GM19467 (cell line): ENCODE data around the gene SMIM35.

Experiments
- ATAC-seq: cut with Tn5 transposase; IDR thresholded peaks from one replicate; pipeline ENCODE4 v1.9.1; 2021; ENCODE audit warnings: mild to moderate bottlenecking, moderate library complexity; ENCODE audit not compliant: unreplicated experiment

SMIM35 gene

DNA sequence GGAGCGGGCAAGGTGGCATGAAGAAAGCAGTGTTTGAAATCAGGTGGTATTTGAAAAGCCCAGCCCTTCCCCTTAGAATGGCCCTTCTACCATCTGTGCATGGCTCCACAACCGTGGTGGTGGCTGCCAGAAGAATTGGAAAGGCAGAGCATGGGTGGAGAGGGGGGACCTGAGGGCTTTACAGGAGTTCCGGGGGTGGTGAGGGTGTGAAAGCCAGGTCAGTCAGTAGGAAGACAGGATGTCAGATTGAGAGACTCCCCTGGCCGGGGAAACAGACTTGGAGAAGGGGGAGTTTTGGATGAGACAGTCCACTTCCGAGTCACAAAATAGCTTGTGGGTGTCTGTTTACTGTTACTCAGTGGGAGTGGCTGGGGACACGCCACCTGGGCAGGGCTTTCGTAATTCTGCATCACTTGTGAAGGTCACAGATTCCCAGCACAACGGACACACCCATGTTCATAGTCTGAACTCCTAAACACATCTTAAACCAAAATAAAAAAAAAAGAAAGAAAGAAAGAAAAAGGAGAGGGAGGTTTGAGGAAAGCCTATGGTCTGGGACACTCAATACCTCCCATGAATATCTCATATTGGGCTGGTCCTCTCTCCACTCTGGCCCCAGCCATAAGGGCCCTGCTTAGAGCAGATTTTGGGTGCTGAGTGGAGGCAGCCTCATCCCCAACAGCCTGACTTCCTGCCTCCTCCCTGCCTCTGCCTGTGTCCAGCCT lies 24.4 kb upstream of the SMIM35 start:
- no peak for ATAC-seq

DNA sequence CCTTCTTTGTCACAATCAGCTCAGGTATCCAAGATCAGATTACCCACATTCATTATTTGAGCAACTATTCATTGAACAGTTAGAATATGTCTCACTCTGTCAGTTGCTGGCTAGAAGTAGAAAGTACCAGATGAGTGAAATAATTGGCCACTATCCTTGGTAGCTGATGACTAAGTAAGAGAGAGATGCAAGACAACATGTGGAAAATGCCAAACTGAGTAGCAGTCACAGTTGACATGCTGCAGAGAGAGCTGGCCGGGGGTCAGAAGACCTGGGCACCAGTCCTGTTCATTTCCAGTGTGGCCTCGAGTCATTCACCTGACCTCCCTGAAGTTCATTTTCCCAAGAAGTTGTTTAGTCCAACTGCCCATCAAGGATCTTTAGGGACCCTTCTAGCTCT lies 22.5 kb upstream of the SMIM35 start:
- ATAC-seq: no peak

DNA sequence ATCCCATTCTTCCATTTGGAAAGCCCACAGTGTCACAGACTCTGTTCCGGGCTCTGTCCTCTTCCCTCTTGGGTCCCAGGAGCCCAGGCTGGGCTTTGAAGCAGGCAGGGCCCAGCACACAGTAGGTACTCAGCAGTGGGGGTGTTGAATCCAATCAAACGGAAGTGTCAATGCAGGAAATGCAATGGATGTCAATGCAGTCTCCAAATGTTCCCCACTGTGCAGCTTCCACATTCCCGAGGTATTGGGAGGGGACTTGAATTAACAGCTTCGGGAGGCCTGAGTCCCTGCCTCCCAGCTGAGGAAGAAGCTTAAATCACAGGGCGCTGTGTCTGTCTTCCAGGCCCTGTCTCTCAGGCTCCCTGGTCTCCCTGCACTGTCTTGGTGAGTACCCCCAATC lies 21.8 kb upstream of the SMIM35 start:
- no peak for ATAC-seq

DNA sequence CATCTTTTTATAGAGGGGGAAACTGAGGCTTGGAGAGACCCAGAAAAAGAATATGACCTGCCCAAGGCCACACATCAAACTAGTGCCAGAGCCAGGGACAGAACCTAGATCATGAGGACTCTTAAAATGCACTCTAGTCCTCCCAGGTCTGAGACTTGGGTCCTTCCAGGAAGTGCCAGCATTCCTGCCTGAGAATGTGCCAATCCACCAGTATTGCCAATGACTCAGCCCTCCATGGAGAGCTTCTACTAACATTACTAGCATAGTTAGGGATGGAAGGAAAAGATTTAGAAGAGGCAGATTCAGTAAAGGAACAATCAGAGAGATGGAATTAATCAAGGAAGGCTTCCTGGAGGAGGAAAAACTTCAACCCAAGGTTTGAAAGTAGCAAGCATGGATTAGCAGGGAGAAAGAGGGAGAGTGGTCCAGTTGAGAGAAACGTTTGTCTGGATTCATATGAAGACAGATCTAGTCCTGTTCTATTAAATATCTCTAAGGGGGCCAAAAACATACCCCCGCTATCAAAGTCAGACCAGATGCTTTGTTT lies 20.1 kb upstream of the SMIM35 start:
- ATAC-seq: no peak

DNA sequence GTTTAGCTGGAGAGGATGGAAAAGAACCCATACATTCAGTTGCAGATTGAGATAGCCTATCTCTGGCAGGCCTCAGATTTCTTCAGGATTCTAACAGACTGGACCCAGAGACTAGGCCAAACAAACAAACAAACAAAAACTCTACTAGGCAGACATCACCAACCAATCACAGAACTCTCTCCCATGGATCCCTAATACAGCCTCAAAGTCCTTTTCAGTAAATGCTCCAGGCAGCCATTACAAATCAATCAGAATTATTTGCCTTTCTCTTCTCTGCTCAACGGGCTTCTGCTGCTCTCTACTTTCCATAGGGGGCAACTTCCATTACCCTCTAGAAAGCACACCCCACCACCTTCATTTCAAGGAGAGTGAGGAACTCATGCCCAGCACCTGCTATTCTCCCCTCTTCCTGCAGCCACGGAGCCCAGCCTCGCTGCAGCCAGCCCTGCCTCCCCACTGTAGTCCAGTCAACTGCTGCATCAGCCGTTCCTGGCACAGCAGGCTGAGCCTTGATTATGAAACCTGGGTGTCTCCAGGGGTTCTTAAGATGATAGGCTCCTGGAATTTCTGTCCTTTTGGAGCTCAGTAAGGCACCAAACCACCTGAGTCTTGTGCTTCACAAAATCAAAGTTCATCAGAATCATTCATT lies 19.0 kb upstream of the SMIM35 start:
- ATAC-seq: no peak

DNA sequence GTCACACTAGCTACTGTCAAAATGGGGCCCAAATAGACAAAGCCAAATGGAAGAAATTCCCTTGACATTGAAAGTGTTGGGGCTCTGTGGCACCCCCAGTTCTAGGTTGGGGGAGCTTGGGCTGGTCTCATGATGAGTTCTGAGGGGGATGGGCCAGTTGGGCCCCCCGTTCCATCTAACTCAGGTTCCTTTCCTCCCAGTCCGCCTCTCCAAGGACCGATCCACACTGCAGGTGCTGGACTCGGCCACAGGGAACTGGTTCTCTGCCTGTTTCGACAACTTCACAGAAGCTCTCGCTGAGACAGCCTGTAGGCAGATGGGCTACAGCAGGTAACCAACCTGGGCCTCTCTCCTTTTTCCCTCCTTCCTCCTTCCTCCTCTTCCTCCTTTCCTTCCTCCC lies 17.7 kb upstream of the SMIM35 start:
- ATAC-seq: no peak

DNA sequence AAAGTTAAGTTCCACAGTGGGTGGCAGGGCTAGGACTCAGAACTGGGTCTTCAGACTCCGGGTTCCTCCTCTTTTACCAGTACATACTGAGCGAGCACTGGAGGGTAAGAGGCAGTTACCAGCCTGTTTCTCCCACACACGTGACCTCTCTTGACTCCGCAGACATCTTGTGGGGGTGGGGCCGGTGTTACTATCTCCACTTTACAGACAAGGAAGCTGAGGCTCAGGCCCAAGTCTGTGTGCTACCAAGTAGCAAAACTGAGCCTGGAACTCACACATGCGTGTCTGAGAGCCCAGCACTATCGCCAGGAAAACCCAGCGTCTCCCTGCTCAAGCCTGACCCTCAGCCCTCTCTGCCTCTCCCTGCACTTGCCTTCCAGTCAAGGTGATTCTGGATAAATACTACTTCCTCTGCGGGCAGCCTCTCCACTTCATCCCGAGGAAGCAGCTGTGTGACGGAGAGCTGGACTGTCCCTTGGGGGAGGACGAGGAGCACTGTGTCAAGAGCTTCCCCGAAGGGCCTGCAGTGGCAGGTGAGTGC lies 16.0 kb upstream of the SMIM35 start:
- ATAC-seq: no peak

DNA sequence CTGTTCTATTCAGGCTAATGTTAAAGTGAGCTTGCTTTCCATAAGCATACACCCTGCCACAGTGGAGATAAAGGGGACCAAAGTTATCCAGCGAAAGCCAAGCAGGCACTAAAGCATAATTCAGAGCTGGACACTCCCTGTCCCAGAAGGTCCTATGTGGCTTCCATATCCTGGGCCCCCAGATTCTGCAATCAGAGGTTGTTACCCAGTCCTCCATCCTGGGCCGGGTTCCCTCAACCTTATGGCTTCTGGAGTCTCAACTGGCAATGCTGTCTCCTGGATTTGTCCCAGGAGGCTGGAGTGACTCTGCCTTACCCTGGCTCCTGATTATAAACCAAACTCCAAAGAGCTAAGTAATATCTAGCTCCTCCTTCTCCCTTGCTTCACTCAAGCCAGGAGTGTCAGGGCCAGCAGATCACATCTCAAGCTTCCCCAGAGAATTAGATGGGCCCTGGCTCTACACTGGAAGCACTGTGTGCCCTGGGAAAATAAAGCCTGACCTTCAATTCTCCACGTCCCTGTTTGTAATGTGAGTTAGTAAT lies 14.0 kb upstream of the SMIM35 start:
- ATAC-seq: no peak

DNA sequence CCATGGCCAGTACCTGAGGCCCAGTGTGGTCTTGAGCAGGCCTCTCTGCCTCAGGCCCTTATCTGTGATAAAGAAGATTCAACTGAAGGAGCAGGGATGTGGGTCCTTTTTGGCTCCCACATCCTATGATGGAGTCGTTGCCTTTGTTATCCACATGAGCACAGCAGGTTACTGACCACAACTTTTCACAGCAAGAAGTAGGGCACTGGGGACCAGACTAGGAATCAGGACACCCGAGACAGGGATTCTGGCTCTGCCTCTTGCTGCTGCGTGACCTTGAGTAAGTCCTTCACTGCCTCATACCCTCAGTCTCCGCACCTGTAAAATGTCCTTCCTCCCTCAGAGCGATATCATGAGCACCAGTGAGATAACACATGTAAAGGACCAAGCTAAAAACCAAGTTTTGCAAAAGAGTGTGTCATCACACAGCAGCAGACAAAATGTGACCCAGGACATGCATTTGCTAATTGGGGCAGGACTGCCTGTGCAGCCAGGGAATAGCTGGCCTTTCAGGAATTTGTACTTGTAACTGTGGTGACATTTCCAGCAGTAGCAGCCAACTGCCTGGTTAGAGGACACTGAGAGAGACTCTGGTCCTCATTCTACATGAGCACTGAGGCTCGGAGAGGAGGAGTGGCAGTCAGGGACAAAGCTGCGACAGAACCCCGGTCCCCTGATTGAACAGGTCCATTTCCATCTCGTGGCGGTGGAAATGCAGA lies 13.2 kb upstream of the SMIM35 start:
- no peak for ATAC-seq

DNA sequence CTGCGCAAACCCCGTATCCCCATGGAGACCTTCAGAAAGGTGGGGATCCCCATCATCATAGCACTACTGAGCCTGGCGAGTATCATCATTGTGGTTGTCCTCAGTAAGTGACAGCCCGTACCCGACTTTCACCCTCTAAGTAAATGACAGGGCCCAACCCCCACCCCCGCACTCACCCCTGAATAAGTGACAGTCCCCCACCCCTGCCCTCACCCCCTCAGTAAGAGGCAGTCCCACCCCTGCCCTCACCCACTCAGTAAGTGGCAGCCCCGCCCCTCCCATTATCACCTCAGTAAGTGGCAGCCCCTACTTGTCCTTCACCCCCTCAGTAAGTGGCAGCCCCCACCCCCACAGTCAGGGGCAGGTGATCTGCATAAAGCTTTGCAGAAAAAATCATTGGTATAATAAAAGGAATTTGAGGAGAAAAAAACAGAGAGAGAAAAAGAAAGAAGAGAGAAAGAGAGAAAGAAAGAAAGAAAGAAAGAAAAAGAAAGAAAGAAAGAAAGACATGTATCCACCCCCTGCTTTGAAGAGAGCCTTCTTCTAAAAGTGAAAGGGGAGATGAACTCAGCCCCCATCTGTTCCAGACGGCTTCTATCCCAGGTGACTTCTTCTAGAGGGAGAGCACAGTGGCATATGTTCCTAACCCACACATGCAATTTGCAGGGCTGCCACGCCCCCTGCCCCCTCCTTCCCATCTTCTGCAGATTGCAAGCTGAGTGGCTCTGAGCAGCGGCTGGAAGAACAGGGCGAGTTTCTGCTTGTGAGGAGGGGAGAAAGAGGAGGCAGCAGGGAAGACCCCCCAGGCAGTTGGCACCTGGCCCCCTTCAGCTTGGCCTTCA lies 12.5 kb upstream of the SMIM35 start:
- ATAC-seq: no peak

DNA sequence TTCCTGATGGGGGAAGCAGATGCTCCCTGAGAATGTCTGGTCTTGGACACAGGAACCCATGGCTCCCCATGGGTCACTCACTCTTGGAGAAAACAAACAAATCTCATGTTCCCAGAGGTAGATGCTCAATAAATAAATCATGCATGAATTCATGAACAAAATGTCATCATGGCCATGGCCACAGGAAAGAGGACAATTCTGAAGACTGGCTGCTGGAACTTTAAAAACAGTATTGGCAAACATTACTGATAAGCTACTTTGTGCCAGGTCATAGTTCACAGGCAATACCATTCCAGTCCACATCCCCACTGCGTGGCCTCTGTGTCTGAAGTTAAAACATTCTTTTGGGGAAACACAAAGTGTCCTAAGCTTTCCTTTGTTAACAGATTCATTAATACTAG lies 9.2 kb upstream of the SMIM35 start:
- ATAC-seq: no peak

DNA sequence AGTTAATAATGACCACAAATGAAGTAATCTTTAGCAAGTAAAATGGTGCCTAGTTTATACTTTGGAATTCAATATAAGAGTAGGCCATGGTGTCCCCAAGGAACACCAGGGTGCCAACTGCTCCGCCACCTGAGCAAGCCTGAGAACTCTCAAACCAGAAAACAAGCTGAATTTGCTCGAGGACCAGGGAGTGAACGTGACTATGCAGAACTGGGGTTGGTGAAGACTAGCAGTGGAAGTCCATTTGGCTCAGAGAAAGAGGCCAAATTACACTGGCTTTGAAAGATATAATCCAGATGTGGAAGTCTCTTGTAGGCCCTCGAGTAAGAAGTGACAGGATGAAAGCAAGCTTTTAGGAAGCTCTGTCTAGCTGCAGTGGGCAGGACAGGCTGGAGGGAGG lies 8.7 kb upstream of the SMIM35 start:
- no peak for ATAC-seq

DNA sequence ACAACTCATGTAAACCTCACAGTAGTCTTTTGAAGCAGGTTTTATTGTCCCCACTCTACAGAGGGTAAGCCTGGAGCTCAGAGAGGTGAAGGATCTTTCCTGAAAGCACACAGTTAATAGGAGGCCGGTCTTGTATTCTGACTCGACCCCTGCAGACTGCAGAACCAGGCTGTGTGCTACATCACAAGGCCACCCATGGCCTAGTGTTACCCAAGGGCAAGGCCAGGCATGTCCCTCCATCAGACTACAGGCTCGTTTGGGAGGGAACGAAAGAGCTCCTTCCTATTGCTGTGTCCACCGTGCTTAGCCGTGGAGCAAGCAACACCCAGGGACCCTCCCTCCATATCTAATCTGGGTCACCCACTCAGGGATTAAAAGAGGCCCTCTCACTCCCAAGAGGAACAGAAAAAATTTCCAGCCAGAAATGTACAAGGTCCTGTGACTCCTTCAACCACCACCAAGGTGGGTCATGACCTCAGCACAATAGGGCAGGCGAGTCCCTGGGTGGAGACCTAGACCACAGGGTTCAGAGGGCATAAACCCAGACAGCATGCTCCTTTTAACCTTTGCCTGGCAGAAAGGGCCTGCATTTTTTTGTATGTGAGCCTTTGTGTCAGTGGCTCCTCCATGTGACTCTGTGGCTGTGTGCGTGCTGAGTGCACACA lies 6.3 kb upstream of the SMIM35 start:
- ATAC-seq: no peak

DNA sequence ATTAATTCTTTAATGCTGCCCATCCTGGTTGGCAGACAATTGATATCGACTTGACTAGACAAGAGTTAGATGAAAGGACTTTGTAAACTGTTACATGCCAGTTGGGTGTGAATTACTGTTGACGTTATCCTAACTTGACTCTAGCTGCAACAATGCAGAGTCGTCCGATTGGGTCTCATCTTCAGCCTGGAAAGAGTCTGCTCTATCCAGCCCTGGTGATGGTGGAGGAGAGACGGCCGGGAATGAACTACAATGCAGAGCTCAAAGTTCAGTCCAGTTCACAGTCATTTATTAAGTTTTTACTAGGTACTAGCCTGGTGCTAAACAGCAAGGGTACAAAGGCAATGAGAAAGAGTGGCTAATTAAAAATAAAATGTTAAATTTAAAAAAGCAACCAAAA lies 4.9 kb upstream of the SMIM35 start:
- ATAC-seq: no peak

DNA sequence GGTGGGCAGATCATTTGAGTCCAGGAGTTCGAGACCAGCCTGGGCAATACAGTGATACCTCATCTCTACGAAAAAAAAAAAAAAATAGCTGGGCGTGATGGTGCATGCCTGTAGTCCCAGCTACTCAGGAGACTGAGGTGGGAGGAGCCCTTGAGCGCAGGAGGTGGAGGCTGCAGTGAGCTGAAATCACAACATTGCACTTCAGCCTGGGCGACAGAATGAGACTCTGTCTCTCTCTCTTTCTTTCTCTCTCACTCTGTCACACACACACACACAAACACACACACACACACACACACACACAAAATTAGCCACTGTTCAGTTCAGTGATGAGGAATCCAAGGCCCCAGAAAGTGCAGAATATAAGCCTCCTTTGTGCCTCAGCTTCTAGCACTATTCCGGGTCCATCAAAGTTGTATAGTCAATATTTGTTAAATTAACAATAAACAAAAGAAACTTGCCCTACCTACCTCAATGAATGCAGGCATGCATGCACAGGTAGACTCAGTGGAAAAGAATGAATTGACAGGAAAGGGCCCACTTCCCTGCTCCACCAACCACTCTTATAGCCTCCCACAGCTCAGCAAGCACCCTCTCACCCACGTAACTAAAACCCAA lies 3.9 kb upstream of the SMIM35 start:
- ATAC-seq: no peak

DNA sequence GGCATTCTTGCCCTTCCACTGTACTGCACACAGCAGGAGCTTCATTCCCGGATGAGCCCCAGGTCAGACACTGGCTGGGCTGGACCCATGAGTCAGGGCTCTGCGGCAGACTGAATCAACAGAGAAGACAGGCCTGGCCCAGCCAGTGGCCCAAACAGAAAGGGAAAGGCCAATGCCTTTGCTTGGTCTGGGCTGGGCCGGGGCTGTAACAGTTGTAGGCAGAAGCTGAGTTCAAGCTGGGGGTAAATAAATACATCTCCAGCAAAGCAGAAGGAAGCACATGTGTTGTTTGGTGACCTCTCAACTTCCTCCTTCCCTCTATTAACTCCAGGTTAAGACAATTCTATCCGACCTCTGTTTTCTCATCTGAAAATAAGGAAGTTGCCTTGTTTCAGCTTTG lies 1.8 kb upstream of the SMIM35 start:
- no peak for ATAC-seq

DNA sequence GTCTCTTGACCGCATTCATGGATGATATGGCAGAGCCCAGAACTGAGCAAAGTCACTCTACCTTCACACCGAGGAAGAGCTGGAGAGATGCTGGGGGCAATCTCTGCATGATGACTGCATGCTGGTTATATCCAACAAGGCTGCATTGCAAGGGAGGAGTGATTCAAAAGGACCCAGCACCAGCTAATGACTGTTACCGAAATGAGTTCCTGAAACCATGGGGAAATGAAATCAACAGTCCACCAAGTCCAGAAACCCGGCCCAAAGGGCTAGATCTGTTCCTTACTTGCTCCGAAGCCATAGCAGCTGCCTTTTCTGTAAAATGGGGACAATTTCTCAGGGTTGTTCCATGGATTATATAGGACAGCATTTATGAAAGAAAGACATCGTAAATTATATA lies 1.2 kb upstream of the SMIM35 start:
- no peak for ATAC-seq

DNA sequence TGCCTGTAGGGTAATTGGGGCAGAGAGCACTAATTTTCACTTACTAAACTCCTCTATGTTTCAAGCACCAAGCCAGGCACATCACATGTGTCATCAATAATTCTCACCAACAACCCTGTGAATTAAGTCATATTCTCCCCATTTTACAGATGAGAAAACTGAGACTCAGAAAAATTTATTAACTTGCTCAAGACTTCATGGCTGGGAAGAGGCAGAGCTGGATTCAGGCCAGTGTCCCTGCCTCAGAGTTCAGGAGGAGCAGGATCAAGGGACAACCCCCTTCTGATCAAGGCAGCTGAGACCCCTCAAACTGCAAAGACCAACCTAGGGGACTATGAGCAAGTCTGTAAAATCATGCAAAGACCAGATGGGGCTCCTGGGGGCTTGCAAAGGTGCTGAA lies 2.1 kb downstream of the SMIM35 start:
- ATAC-seq: no peak

DNA sequence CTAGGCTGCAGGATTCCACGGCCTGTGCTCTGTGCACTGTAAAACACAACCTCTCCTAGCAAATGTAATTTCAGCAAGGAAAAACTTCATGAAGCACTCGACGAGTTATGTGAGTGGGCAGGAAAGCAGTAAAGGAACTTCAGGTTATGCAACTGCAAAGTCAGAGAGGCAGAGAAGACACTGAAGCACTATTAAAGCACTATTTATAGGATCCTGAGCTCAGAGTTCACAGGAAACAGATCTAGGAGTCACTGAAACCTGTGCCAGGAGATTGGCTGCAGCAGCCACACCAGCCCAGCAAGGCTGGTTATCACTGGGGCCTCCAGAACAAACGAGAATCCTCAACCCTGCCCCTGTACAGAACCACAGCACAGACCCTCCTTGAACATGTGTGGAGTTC lies 2.5 kb downstream of the SMIM35 start:
- no peak for ATAC-seq
